ENCODE data around the gene MPP4. TPM values are rescaled to one million over a fixed set of nuclear protein-coding genes. Genes with fewer than 3 reads are reported as not detected.
A peak's percentile ranks its signal among the peaks of the same experiment; 100 is the strongest.
"Not testable (repeated sequence)": the region's sequence is repeated elsewhere in the genome, so short reads cannot be mapped to it uniquely, and the experiment has no call there.

The MPP4 gene
- total RNA-seq, 1 donor from 2014 or later = not detected

- ATAC-seq = no peak
- intact Hi-C loops (cut with micrococcal nuclease) = no loop called here
- no peak for DNase-seq
These were observed 23.0 kb downstream of the MPP4 start for GRCh38 chr2:201675454-201675853.

GRCh38 chr2:201674794-201675193 is 23.6 kb downstream of the MPP4 start:
- ATAC-seq (no peak), DNase-seq (no peak)
- intact Hi-C loops (cut with micrococcal nuclease) = no loop called here

- intact Hi-C loops (cut with micrococcal nuclease) = no loop called here
- ATAC-seq = no peak
These were observed 24.1 kb downstream of the MPP4 start for GRCh38 chr2:201674298-201674697.

GRCh38 chr2:201673546-201673945 is 24.9 kb downstream of the MPP4 start:
- no peak for ATAC-seq

More at GRCh38 chr2:201674298-201674697, 24.1 kb downstream of the MPP4 start:
- no peak for DNase-seq

GRCh38 chr2:201671205-201671604 is 27.2 kb downstream of the MPP4 start:
- intact Hi-C loops (cut with micrococcal nuclease); DNase-seq; ATAC-seq: not testable (repeated sequence)

More at GRCh38 chr2:201673546-201673945, 24.9 kb downstream of the MPP4 start:
- intact Hi-C loops (cut with micrococcal nuclease) = no loop called here
- DNase-seq = no peak

GRCh38 chr2:201669865-201670264 is 28.6 kb downstream of the MPP4 start:
- intact Hi-C loops (cut with micrococcal nuclease) = no loop called here
- no peak for DNase-seq
- no peak for ATAC-seq

GRCh38 chr2:201668402-201668910 is 30.0 kb downstream of the MPP4 start:
- ATAC-seq (no peak), DNase-seq (no peak)
- intact Hi-C loops (cut with micrococcal nuclease) = no loop called here

- DNase-seq = no peak
- no peak for ATAC-seq
- intact Hi-C loops (cut with micrococcal nuclease) = no loop called here
These were observed 34.1 kb downstream of the MPP4 start for GRCh38 chr2:201664334-201664733.

- no peak for ATAC-seq
- DNase-seq = no peak
- intact Hi-C loops (cut with micrococcal nuclease) = no loop called here
These were observed 37.1 kb downstream of the MPP4 start for GRCh38 chr2:201661366-201661765.

- DNase-seq (no peak), ATAC-seq (no peak)
- intact Hi-C loops (cut with micrococcal nuclease) = no loop called here
These were observed 38.0 kb downstream of the MPP4 start for GRCh38 chr2:201660293-201660895.

- DNase-seq = no peak
- intact Hi-C loops (cut with micrococcal nuclease) = no loop called here
- ATAC-seq = no peak
These were observed 41.7 kb downstream of the MPP4 start for GRCh38 chr2:201656740-201657139.

- no peak for ATAC-seq
- intact Hi-C loops (cut with micrococcal nuclease) = no loop called here
- DNase-seq = no peak
These were observed 42.3 kb downstream of the MPP4 start for GRCh38 chr2:201656102-201656501.

- ATAC-seq = no peak
- DNase-seq = no peak
- intact Hi-C loops (cut with micrococcal nuclease) = no loop called here
These were observed 43.6 kb downstream of the MPP4 start for GRCh38 chr2:201654616-201655384.

GRCh38 chr2:201653221-201653620 is 45.2 kb downstream of the MPP4 start:
- intact Hi-C loops (cut with micrococcal nuclease) = no loop called here
- no peak for ATAC-seq
- DNase-seq = no peak

GRCh38 chr2:201649442-201649841 is 49.0 kb downstream of the MPP4 start:
- DNase-seq (no peak), ATAC-seq (no peak)
- intact Hi-C loops (cut with micrococcal nuclease) = no loop called here

- no peak for ATAC-seq
- intact Hi-C loops (cut with micrococcal nuclease) = no loop called here
- no peak for DNase-seq
These were observed 51.0 kb downstream of the MPP4 start for GRCh38 chr2:201647431-201647830.

GRCh38 chr2:201644001-201644400 is 54.4 kb downstream of the MPP4 start:
- intact Hi-C loops (cut with micrococcal nuclease) = no loop called here
- peak; percentile 6 for ATAC-seq
- no peak for DNase-seq

GRCh38 chr2:201643216-201643890 is 55.1 kb downstream of the MPP4 start, which contains the start of gene TMEM237:
TSS of gene TMEM237 (minus strand) at chr2:201643503. CDS start at chr2:201643400, 103 bp downstream.
- ATAC-seq = peak; percentile 87
- intact Hi-C loops (cut with micrococcal nuclease) = no loop called here
- DNase-seq = peak; percentile 70

GRCh38 chr2:201642579-201643215 is 55.7 kb downstream of the MPP4 start:
- DNase-seq (peak; percentile 90), ATAC-seq (peak; percentile 94)
- intact Hi-C loops (cut with micrococcal nuclease) = no loop called here
